ENCODE data around the gene PLEKHO1. TPM values are rescaled to one million over a fixed set of nuclear protein-coding genes. Genes with fewer than 3 reads are reported as not detected.
"Not testable (repeated sequence)": the region's sequence is repeated elsewhere in the genome, so short reads cannot be mapped to it uniquely, and the experiment has no call there.

The PLEKHO1 gene
- polyA plus RNA-seq, 3 donors: 48.3 to 60.4 (median 48.4) TPM

DNA sequence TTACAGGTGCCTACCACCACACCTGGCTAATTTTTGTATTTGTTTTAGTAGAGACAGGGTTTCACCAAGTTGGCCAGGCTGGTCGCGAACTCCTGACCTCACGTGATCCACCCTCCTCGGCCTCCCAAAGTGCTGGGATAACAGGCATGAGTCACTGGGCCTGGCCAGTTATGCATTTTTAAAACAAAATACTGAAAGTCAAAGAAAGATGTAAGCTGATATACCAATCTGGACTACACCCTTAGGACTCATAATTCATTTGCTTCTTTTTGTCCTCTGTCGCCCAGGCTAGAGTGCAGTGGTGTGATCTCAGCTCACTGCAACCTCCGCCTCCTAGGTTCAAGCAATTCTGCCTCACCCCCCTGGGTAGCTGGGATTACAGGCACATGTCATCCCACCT lies 14.3 kb upstream of the PLEKHO1 start:
- not testable (repeated sequence) for DNase-seq (ENCODE audit: extremely low read depth in 1 of 11, low read depth in 9 of 11, low spot score in 4 of 11)

DNA sequence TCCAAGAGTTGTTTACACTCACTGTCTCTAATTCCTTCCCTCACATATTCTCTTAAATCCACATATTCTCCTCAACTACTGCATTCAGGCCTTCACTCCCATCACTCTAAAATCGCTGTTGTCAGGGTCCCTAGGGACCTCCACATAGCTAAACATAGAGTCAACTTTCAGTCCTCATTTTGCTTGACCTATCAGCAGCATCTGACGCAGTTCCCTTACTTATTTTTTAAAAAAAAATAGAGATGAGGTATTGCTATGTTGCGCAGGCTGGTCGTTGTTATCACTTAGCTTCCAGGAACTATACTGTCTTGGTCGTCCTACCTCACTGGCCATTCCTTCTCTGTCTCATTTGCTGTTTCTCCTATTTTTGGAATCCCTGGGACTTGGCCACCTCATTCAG lies 11.7 kb upstream of the PLEKHO1 start:
- DNase-seq (ENCODE audit: extremely low read depth in 1 of 11, low read depth in 9 of 11, low spot score in 4 of 11): no peak

DNA sequence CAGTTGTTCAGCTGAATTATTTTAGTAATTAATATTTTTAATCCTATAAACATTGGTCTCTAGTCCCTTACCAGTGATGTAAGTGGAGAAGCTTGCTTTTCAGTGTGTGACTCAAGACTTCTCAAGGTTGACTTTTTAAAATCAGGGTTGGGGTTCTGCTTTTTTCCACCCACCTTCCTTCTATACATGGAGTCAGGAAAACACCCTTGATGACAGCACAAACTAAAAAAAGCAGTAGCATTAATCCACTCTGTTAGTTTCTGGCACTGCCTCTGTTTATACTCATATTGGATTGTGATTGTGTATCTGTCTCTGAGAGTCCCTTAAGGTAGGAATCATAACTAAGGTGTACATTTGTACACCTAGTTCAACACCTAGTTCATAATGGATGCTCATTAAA lies 8.3 kb upstream of the PLEKHO1 start:
- no peak for DNase-seq (ENCODE audit: extremely low read depth in 1 of 11, low read depth in 9 of 11, low spot score in 4 of 11)

DNA sequence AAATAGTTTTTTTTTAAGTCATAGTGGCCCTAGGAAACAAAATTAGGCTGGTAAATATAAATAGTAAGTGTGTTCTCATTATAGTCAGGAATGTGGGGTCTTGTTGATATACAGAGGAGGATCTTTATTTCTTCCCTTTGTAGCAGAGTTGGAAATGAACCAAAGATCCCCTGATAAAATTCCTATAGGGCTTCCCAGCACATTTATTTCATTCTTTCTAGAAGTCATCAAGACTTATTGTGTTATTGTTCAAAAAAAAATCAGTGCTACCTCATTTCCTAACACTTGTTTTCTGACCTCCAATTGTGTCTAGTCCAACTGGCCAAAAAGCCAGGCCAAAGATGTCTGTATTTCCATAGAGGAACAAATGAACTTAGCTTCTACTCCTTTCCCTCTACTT lies 7.6 kb upstream of the PLEKHO1 start:
- no peak for DNase-seq (ENCODE audit: extremely low read depth in 1 of 11, low read depth in 9 of 11, low spot score in 4 of 11)

DNA sequence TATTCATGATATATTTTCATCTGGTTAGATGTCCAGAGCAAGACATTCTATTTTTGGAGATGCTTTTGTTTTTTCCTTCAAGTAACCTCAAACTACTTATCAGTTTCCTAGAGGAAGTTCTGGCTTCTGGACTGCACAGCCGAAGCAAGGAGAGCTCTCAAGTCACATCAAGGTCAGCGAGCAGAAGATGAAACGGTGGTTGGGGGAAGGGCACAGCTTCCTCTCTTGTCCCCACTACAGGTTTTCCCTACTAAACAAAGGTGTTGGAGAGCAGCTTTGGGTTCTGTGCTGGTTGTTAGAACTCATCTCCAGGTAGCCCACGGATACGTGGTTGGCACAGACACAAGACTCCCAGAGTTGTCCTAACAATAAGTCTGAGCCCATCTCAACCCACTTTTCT lies 5.1 kb upstream of the PLEKHO1 start:
- DNase-seq (ENCODE audit: extremely low read depth in 1 of 11, low read depth in 9 of 11, low spot score in 4 of 11): no peak

DNA sequence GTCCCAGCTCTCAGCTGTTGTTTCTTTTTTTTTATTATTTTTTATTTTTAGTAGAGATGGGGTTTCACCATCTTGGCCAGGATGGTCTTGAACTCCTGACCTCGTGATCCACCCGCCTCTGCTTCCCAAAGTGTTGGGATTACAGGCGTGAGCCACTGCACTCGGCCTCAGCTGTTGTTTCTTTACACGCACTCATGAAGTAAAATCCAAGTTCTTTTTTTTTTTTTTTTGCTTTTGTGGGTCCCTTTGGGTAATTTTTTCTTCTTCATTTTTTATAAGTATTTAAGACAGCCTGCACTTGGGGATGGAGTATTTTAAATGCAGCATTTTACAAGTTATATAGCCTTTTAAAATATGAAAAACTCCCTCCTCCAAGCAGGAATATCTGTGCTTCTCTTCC lies 3.7 kb upstream of the PLEKHO1 start:
- not testable (repeated sequence) for DNase-seq (ENCODE audit: extremely low read depth in 1 of 11, low read depth in 9 of 11, low spot score in 4 of 11)

DNA sequence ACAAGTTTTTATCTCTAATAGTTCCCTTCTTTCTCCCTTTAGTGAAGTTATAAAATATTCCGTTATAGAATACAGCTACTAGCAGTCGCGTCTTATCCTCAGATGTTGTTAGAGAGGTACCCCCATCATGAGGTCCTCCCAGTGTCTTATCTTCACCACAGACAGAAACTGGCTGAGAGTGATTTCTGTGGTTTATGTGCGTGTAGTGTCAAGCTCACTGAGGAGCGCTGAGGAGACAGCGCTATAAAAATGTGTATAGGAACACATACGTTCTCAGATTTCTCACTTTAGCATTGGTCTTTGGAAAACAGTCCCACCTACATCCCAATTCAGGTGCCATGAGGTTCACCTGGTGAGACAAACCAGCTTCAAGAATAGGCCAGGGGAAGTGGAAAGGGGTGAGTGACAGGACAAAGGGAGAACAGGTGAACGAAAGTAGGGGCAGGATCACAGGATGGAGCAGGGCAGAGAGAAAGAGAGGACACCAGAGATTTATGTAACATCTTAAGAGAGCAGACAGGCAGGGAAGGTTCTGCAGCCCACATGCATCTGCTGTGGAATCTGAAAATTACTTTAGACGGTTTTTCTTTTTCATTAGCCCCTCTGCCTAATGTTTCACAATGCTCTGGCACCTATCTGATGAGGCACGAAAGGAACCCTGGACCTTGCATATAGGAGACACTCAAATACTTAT lies 2.7 kb upstream of the PLEKHO1 start:
- DNase-seq (ENCODE audit: extremely low read depth in 1 of 11, low read depth in 9 of 11, low spot score in 4 of 11): no peak

DNA sequence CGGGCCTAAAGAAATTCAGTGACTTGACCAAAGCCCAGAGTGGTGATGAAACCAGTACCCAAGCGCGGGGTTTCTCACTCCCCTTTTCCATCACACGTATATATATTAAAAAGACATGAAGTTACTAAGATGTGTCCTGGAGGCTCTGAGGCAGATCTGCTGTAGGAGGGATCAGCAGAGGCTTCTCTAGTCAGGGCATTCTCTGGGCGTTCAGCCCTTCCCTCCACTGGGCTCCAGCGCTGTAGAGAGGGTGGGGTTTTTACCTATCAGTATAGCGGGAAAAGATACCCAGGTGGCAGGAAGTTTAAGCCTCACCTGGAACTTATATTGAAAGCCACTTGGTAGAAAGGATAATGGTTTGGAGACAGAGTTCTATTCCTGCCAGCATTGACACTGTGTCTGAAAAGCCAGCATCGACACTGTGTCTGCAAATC lies 862 bp upstream of the PLEKHO1 start:
- DNase-seq (ENCODE audit: extremely low read depth in 1 of 11, low read depth in 9 of 11, low spot score in 4 of 11): no peak

DNA sequence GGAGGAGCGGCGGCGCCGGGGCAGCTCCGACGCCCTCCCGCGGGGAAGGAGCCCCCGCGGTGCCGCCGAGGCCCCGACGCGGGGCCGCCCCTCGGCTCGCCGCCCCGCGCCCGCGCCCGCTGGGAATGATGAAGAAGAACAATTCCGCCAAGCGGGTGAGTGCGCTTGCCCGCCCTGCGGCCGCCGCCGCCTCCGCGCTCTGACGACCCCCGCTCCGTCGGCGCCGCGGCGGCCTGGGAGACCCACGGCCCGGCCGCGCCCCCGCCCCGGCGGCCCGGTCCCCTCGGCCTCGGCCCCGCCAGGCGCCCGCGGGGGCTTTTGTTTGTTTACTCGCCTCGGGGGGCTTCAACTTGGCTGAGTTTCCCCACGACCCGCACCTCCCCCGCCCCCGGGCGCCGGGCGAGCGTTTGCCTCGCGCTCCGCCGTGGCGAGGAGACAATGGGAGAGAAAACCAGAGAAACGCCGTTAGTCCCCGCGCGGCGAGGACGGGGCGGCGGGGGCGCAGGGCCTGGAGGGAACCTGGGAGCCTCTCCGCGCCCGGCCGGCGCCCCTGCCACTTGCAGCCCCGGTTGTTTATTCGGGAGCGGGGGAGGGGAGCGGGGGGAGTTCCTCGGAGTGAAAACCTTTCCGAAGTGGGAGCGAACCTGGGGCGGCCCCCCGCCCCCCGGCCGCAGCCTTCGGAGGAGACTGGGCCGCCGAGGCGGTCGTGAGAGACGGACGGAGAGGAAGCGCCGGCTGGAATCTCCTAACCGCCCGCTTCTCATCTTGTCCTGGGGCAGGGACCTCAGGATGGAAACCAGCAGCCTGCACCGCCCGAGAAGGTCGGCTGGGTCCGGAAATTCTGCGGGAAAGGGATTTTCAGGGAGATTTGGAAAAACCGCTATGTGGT lies 661 bp downstream of the PLEKHO1 start:
- DNase-seq (ENCODE audit: extremely low read depth in 1 of 11, low read depth in 9 of 11, low spot score in 4 of 11): no peak

DNA sequence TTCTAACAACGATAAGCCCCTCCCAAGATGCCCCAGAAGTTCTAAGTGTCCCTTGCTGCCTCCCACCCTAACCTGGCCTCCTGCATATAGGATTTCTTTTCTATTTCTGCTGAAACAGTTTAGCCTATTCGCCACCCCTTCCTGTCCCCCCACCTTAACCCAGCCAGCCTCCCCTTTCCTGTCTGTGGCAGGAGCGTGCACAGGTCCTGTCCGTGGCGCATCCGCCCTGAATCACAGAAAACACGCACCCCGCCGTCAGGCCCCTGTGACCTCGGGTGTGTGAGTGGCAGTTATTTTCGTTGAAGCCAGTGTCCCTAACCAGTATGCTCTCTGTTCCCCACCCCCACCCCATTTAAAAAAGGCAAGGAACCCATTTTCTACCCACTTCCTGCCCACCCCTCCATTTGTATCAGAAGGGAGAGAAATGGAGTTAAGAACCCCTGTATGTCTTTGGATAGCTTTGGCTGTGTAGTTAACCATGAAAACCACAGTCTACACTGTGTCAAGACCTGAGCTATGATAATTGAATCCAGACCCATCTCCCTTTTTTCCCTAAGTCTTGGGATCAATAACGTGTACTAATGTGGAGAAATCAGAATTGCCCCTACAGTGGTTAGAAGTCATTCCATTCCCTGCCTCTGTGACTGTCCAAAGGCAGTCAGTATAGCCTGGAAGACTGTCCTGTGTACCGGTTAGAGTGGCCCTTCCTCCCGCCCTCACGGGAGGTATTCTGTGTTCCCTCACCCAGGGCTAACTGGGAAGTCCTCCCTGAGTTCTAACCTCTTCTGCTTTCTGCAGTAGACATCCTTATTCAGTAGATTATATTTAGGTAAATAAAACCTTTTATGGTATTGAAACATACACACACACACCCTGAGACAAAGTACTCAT lies 1.8 kb downstream of the PLEKHO1 start:
- no peak for DNase-seq (ENCODE audit: extremely low read depth in 1 of 11, low read depth in 9 of 11, low spot score in 4 of 11)

DNA sequence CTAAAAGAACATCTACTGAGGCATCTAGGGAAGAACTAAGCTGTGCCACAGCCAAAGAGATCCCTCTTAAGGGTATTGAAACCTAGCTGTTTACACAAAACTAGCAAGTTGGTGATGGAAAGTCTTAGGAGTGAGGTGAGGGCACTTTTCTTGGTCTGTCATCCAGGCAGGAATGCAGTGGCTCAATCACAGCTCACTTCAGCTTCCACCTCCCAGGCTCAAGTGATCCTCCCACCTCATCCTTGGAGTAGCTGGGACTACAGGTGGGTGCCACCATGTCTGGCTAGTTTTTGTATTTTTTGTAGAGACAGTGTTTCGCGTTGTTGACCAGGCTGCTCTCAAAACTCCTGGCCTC lies 2.4 kb downstream of the PLEKHO1 start:
- DNase-seq (ENCODE audit: extremely low read depth in 1 of 11, low read depth in 9 of 11, low spot score in 4 of 11): no peak

DNA sequence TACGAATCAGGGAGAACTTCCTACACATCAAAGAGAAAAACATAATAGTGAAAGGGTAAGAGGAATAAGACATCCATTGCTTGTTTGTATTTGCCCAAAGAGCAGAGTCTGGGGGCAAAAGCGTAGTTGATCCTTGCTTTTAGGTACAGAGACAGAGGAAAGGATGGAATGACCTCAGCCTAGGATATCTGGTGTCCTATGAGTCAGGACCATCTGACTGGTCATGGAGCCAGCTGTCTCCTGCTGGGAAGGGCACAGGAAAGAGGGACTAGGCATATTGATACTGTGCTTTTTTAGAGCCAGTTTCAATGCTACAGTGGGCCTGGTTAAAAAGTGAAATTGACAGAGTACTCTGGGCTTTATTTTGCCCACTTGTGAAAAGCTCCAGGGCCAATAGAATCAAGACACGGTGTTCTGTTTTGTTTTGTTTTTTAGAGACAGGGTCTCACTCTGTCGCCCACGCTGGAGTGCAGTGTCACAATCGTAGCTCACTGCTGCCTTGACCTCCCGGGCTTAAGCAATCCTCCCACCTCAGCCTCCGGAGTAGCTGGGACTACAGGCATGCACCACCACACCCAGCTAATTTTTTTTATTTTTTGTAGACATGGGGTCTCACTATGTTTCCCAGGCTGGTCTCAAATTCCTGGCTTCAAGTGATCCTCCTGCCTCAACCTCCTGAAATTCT lies 3.2 kb downstream of the PLEKHO1 start:
- DNase-seq (ENCODE audit: extremely low read depth in 1 of 11, low read depth in 9 of 11, low spot score in 4 of 11): no peak

DNA sequence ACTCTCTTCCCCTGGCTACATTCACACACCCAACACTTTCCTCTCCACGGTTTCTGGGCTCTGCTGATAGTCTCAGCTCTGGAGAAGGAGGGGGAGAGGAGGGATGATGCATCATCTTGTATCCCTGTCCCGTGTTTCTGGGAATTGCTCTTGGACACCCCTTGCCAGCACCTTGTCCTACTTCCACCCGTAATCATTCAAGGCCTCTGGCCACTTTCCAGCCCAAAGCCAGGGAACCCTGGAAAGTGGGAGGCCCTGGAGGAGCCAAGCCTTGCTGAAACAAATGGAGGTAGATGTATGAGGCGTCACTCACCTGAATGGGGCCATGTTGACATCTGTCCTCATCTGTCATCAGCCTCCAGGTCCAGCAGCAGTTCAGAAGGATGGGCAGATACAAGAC lies 4.4 kb downstream of the PLEKHO1 start:
- DNase-seq (ENCODE audit: extremely low read depth in 1 of 11, low read depth in 9 of 11, low spot score in 4 of 11): no peak

DNA sequence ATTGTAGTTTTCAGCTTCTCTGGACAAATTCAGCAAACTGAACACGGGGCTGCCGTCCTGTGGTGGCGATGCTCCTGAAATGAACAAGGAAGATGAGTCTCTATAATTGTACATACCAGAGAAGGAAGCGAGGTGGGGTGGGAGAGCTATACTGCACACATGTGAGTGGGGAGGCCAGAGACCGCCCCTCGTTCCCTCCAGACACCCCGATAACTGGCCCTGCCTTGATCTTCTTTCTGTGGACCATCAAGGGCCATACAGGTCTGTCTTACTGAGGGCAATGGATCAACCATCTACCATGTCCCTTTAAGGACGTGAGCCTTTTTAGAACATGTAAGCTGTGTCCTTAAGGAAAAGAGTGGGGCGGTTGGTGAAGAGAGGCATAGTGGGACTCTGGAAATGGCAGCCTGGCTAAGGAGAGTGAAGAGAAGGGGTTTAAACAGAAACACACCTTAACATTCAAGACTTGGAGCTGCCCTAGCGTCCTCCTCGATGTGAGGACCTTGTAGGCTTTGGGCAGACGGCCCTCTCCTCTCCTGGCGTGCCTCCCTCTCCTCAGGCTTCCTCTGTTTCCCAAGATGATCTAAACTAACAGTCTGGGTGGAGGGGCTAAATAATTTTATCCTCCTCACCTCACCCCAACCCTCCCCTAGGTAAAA lies 5.8 kb downstream of the PLEKHO1 start:
- DNase-seq (ENCODE audit: extremely low read depth in 1 of 11, low read depth in 9 of 11, low spot score in 4 of 11): no peak

DNA sequence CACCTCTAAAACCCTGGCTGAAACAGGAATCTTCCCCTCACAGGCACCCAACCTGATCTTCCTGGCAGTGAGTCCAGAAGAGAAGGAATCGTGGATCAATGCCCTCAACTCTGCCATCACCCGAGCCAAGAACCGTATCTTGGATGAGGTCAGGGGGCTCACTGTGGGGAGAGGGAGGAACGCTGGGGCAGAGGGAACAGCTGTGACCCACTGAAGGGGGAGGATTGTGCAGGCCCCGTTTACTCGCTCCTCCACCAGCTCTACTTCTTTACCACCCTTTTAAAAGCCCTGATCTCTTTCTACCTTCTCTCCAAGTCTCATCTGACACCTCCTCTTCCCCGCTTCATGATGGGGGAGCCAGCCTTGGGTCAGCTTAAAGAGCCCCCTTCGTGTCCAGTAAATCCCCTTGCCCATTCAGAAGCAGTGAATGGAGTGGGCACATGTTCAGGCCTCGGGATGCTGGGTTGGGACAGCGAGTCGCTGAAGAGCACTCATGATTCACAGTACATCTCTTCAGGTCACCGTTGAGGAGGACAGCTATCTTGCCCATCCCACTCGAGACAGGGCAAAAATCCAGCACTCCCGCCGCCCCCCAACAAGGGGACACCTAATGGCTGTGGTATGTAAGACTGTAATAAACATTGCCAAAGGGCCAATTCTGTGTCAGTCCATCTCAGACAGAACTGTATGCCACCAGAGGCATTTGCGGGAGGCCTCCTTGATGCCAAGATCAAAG lies 7.3 kb downstream of the PLEKHO1 start:
- DNase-seq (ENCODE audit: extremely low read depth in 1 of 11, low read depth in 9 of 11, low spot score in 4 of 11): no peak

DNA sequence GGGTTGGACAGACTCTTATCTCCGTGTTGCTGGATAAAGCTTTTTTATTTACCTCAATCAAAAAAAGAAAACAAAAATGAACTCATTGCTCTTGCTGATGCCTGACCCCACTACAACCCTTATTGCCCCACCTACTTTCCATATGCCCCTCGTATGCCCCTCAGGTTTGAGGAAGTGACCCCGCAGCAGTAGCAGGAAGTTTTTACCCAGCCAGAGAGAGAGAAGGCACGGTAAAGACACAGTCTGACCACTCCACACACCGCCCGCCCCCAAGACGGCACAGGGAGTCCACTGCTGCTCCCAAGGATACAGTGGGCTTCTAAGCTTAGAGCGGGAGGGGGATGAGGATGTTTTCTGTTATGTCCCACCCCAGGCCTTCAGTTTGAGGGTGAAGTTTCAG lies 9.8 kb downstream of the PLEKHO1 start:
- no peak for DNase-seq (ENCODE audit: extremely low read depth in 1 of 11, low read depth in 9 of 11, low spot score in 4 of 11)

DNA sequence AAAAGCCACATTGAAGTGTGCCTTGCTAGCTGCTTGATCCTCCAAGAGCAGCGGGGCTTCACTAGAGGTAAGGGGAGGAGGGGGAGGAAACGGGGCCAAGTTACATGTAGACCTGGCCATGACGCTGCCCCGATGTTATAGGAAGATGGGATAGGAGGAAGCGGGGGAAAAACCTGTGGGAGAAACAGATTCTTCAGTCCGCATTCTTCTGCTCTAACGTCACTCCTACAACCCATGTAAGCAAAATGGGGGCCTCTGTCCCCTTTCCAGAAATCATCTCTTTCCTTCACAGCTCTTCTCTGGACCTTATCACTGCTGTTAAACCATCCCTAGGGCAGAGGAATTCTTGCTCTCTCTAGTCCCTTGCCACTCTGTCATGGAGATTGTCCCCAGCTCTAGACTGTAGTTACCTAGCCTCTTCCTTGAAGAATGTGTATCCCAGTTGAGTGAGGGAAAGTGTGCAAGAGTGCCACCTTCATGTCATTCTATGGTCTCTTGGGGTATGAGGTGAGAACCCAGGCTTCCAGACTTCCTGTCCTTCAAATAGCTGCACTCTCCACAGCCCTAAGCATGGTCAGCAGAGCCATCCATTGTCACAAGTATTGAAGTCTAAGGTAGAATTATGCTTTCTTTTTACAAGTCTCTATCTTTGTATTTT lies 11.4 kb downstream of the PLEKHO1 start:
- DNase-seq (ENCODE audit: extremely low read depth in 1 of 11, low read depth in 9 of 11, low spot score in 4 of 11): no peak
